K562 treated with DMSO at 1 percent for 24 hours (cell line): Measurements from ENCODE around the gene ZNF57. TPM values are rescaled to one million over a fixed set of nuclear protein-coding genes. Genes with fewer than 3 reads are reported as not detected.

Experiments
- total RNA-seq: library from RNA; unstranded; fragments of 300-600 nt; gene quantifications from 2 replicates; pipeline ENCODE4 v1.2.3, GENCODE V29; 2022; ENCODE audit warnings: low read depth; ENCODE audit not compliant: insufficient read depth

ZNF57 gene
- 2.8 and 3.7 TPM in 2 replicates for total RNA-seq

GRCh38 chr19:2900296-2901252, at the start of gene ZNF57:
TSS of gene ZNF57 (plus strand) at chr19:2900928. CDS start at chr19:2901046, 118 bp downstream.

GRCh38 chr19:2867025-2867991, 33.4 kb upstream of the ZNF57 start, which contains the start of gene ZNF556:
TSS of gene ZNF556 (plus strand) at chr19:2867335. CDS start at chr19:2867422, 87 bp downstream.

GRCh38 chr19:2944775-2945574, 44.2 kb downstream of the ZNF57 start, which contains the start of gene ZNF77:
TSS of gene ZNF77 (minus strand) at chr19:2944971. CDS start at chr19:2944840, 131 bp downstream.

Other genes starting within 250 kb of the ZNF57 start
- gene GNG7, start 198.2 kb upstream of the ZNF57 start, total RNA-seq = 0.96 and 1.0 TPM in 2 replicates
- 4.2 and 4.7 TPM in 2 replicates for gene DIRAS1, start 179.6 kb upstream of the ZNF57 start, total RNA-seq
- gene SLC39A3, start 160.9 kb upstream of the ZNF57 start, total RNA-seq = 165 and 203 TPM in 2 replicates
- 143 and 145 TPM in 2 replicates for gene SGTA, start 117.7 kb upstream of the ZNF57 start, total RNA-seq
- gene THOP1, start 115.4 kb upstream of the ZNF57 start, total RNA-seq = 196 and 238 TPM in 2 replicates
- 2.2 and 2.6 TPM in 2 replicates for gene ZNF554, start 81.1 kb upstream of the ZNF57 start, total RNA-seq
- 1.7 and 1.8 TPM in 2 replicates for gene ZNF555, start 59.5 kb upstream of the ZNF57 start, total RNA-seq
- gene ZNF556, start 33.6 kb upstream of the ZNF57 start, total RNA-seq = 0.25 TPM in 1 of 2 replicates, not detected in the other
- gene ZNF77, start 44.0 kb downstream of the ZNF57 start, total RNA-seq = 7.7 and 8.7 TPM in 2 replicates
- gene TLE6, start 76.6 kb downstream of the ZNF57 start, total RNA-seq = 6.2 and 7.7 TPM in 2 replicates
- 49.2 and 56.4 TPM in 2 replicates for gene TLE2, start 128.4 kb downstream of the ZNF57 start, total RNA-seq
- 462 and 500 TPM in 2 replicates for gene TLE5, start 161.6 kb downstream of the ZNF57 start, total RNA-seq
- gene GNA11, start 193.4 kb downstream of the ZNF57 start, total RNA-seq = 34.6 and 35.1 TPM in 2 replicates
- gene GNA15, start 235.1 kb downstream of the ZNF57 start, total RNA-seq = 0.12 TPM in 1 of 2 replicates, not detected in the other